Ovary (tissue), 9 donors: ENCODE measurements around the gene ZNF175. TPM values are rescaled to one million over a fixed set of nuclear protein-coding genes. Genes with fewer than 3 reads are reported as not detected.

Experiments used
- DNase-seq, 5 donors: peaks; one replicate each; pipeline ENCODE4 v3.0.0-alpha.2; 2019 to 2020
- H3K27ac ChIP-seq, 2 donors: fragments of 200-600 bp; one replicate each; pipeline versions ENCODE4 v1.5.1 to v1.8.0; 2019 to 2022
- H3K27me3 ChIP-seq: fragments of 200-600 bp; one replicate; pipeline ENCODE4 v1.8.0; 2022
- H3K36me3 ChIP-seq: fragments of 200-600 bp; sonication (generic); one replicate; pipeline ENCODE4 v1.5.1; 2019
- H3K4me1 ChIP-seq: one replicate; pipeline ENCODE4 v1.8.1; 2013; ENCODE audit warnings: mild to moderate bottlenecking, moderate library complexity; ENCODE audit not compliant: insufficient read depth
- H3K4me3 ChIP-seq: fragments of 200-600 bp; sonication (generic); one replicate; pipeline ENCODE4 v1.5.1; 2017
- H3K9me3 ChIP-seq, 2 donors: fragments of 200-600 bp in 1 of 2; sonication (generic) in 1 of 2; one replicate each; pipeline versions ENCODE4 v1.5.1 to v1.8.1; 2013 to 2019; ENCODE audit warnings: mild to moderate bottlenecking in 1 of 2, moderate library complexity in 1 of 2
- EP300 ChIP-seq: sonication (generic); formaldehyde crosslinking; IDR thresholded peaks from one replicate; pipeline ENCODE4 v1.6.1; 2017; ENCODE audit warnings: antibody characterized with exemption
- POLR2A ChIP-seq: fragments of 450-650 bp; IDR thresholded peaks from one replicate; pipeline ENCODE4 v1.6.1; 2017; ENCODE audit warnings: antibody characterized with exemption, mild to moderate bottlenecking, moderate library complexity
- WGBS, 3 donors: extraction: QIAGEN DNeasy Blood & Tissue Kit in 1 of 3; methylation state at CpG; one replicate each; pipeline versions ENCODE4 v1.1.5 to v1.1.7; 2013 to 2017; 5-methylcytosine and 5-hydroxymethylcytosine counted together
- intact Hi-C, 4 donors: fragments of 100-400 bp; cut with DNase I; formaldehyde crosslinking; loops; one replicate each; pipeline versions ENCODE4 v1.11.0 to v1.15.1; 2022 to 2023
- polyA plus RNA-seq, 2 donors: library from polyadenylated mRNA; stranded (reverse); fragments of 200-250 nt in 1 of 2; fragments of 350-450 nt in 1 of 2; fragmentation: Illumina TruSeq in 1 of 2; extraction: RNeasy Lipid Tissue Mini Kit (QIAGEN cat#74804) in 1 of 2; gene quantifications; one replicate each; pipeline ENCODE4 v1.2.3, GENCODE V29; 2013 to 2014
- total RNA-seq, 7 donors: library from RNA; depleted of rRNA in 2 of 7; stranded (reverse); fragments of >200 nt in 2 of 7; fragmentation: NEBNext Ultra II Directional in 3 of 7; extraction: Animal tissue kit (Norgen Biotek cat#: 25700) in 3 of 7; gene quantifications; one replicate each; pipeline versions ENCODE4 v1.1.0 to v1.2.4, GENCODE V29; 2016 to 2023
- TF ChIP-seq, protein P1 (sequence below), 3 donors: fragments of 450-650 bp in 2 of 3; fragments of 200-600 bp in 1 of 3; IDR thresholded peaks; one replicate each; pipeline versions ENCODE4 v1.5.1 to v1.8.0; 2016 to 2022; ENCODE audit warnings: antibody characterized with exemption in 3 of 3, mild to moderate bottlenecking in 1 of 3
- donor health status: DM: no; HTN: no; CAD: no; lungs with moderate emphysema.
- donor health status: DM: no; HTN: no; CAD: no.
- donor health status: Bipolar disorder and iron deficiency.
- donor health status: DM: yes; HTN: yes; CAD: no.
- donor health status: DM: no; HTN: no; CAD: no.
- donor health status: DM: yes; HTN: yes; CAD: no.

The ZNF175 gene
- total and polyA plus RNA-seq, 9 donors = 4.3 to 17.3 (median 12.6) TPM

DNA sequence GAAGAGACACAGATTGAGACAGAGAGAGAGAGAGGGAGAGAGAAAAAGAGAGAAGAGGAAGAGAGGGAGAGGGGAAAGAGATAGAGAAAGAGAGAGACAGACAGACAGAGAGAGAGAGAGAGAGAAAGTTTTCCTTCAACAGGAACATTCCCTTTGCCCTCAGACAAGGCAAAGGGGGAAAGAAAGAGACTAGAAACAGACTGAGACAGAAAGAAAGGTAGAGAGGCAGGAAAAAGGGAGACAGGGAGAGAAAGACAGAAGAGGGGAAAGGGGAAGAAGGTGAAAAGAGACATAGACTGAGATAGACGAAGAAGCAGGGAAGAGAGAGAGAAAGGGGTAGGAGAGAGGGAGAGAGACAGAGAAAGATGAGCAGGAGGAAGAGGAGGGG lies 18.5 kb upstream of the ZNF175 start:
- Histone ChIP-seq H3K27me3 (no peaks in the 10 kb centered on the region), H3K4me1 (no peaks in the 10 kb centered on the region), H3K27ac (no peak overlapping the region), H3K4me3 (no peak overlapping the region), H3K36me3 (no peaks in the 10 kb centered on the region), H3K9me3 (no peaks in the 10 kb centered on the region)
- TF ChIP-seq, protein P1, sequence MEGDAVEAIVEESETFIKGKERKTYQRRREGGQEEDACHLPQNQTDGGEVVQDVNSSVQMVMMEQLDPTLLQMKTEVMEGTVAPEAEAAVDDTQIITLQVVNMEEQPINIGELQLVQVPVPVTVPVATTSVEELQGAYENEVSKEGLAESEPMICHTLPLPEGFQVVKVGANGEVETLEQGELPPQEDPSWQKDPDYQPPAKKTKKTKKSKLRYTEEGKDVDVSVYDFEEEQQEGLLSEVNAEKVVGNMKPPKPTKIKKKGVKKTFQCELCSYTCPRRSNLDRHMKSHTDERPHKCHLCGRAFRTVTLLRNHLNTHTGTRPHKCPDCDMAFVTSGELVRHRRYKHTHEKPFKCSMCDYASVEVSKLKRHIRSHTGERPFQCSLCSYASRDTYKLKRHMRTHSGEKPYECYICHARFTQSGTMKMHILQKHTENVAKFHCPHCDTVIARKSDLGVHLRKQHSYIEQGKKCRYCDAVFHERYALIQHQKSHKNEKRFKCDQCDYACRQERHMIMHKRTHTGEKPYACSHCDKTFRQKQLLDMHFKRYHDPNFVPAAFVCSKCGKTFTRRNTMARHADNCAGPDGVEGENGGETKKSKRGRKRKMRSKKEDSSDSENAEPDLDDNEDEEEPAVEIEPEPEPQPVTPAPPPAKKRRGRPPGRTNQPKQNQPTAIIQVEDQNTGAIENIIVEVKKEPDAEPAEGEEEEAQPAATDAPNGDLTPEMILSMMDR (IDR thresholded peaks at IDR 0.05) = no peak
- DNase-seq = no peak
- WGBS, 3 donors = 5 to 19% (median 9%) methylated on average over 1 of the region's 1 CpG
- intact Hi-C loops = no loop called here

DNA sequence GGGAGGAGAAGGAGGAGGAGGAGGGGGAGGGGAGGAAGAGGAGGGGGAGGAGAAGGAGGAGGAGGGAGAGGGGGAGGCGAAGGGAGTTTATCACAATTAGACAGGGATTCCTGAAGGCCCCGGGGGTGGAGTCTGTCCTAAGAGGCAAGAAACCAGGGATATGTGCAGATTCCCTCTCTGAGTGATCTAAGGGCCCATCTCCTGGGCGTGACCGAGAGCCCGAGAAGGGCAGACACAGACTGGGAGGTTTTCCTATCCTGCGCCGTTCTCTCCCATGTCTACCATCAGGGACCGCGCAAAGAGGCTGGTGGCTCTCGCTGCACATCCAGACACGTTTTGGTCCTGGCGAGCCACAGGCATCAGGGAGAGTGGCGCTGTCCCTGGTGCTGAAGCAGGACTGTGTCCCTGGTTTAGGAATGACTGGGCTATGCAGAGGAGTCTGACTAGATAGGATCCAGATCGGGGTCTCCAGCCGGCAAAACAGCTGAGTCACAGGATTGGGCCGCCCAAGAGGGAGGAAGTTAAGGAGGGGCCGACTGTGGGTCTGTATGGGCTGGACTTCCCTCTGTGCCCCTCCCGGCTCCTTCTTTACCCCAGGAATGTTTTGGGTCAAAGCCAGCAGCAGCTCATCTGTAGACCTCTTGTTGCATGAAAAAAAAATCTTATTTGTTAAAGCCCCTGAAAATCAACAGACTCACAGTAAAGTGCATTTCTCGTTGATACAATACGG lies 17.9 kb upstream of the ZNF175 start:
- TF ChIP-seq, protein P1 (IDR thresholded peaks at IDR 0.05) = no peak
- TF ChIP-seq POLR2A (no peak), EP300 (no peak)
- peak; percentile 31 to 70 (median 63) for DNase-seq
- Histone ChIP-seq H3K27me3 (no peaks in the 10 kb centered on the region), H3K4me3 (no peak overlapping the region), H3K9me3 (no peaks in the 10 kb centered on the region), H3K27ac (no peak overlapping the region), H3K36me3 (no peaks in the 10 kb centered on the region), H3K4me1 (no peaks in the 10 kb centered on the region)
- intact Hi-C loops = no loop called here
- 7% methylated on average over 19 to 20 of the region's 20 CpGs for WGBS, 3 donors

DNA sequence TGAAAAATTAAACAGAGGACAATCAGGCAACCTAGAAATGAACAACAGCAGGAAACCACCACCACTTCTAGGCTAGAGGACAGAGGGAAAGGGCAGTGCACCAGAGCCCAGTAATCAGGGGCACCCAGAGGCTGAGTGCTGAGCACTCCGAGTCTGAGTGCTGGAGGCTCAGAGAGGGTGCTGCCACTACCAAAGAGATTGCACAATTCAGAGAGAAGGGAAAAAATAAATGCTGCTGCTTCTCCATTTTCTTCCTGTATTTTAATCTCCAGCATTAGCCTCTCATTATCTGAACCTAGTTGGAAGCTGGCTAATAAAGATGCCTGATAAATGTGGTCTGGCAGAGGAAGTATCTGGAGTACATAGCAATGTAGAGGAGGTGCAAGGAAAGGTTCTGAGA lies 11.8 kb upstream of the ZNF175 start:
- TF ChIP-seq POLR2A (no peak), EP300 (no peak)
- TF ChIP-seq, protein P1 (IDR thresholded peaks at IDR 0.05) = no peak
- Histone ChIP-seq H3K27ac (no peak overlapping the region), H3K4me1 (no peaks in the 10 kb centered on the region), H3K27me3 (no peaks in the 10 kb centered on the region), H3K9me3 (no peaks in the 10 kb centered on the region), H3K4me3 (no peak overlapping the region), H3K36me3 (no peaks in the 10 kb centered on the region)
- intact Hi-C loops = no loop called here
- DNase-seq = no peak
- 57 to 73% (median 68%) methylated on average over 1 of the region's 1 CpG for WGBS, 3 donors

DNA sequence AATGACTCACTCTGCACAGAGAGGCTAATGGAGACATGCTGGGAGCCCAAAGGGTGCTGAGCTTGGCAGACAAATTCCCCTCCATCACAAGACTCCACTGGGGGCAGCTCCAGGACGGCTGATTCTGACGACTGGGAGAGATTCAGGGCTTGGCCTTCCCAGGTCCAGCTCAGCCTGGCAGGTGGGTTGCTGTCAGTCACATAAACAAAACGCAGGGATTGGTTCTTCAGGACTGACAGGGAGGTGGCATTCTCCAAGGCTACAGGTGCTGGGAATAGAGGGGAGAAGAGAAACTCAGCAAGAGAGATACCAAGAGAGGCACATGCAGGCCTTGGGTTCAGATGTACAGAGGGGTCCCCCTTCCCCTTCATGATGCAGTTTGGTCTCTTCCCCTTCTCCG lies 10.7 kb upstream of the ZNF175 start:
- DNase-seq = no peak
- intact Hi-C loops = no loop called here
- TF ChIP-seq EP300 = no peak
- TF ChIP-seq POLR2A = no peak
- TF ChIP-seq, protein P1 (IDR thresholded peaks at IDR 0.05) = no peak
- no peak overlapping the region for H3K27ac ChIP-seq
- H3K36me3 ChIP-seq = no peaks in the 10 kb centered on the region
- no peaks in the 10 kb centered on the region for H3K4me1 ChIP-seq
- H3K9me3 ChIP-seq = no peaks in the 10 kb centered on the region
- H3K4me3 ChIP-seq = no peak overlapping the region
- 19 to 21% (median 21%) methylated on average over 4 of the region's 4 CpGs for WGBS, 3 donors
- no peaks in the 10 kb centered on the region for H3K27me3 ChIP-seq
